ENCODE measurements around the gene RERE. TPM values are rescaled to one million over a fixed set of nuclear protein-coding genes. Genes with fewer than 3 reads are reported as not detected.
A peak's percentile ranks its signal among the peaks of the same experiment; 100 is the strongest.
"Not testable (repeated sequence)": the region's sequence is repeated elsewhere in the genome, so short reads cannot be mapped to it uniquely, and the experiment has no call there.

The RERE gene
- total RNA-seq, 1 experiment from 2014 or later: 9.8 TPM

- no peak for DNase-seq (ENCODE audit: low read depth)
- in situ Hi-C loops (cut with HindIII; ENCODE audit: low pct_unique_long_range_greater_than_20kb, low sequenced_read_pairs): no loop called here
Measured at GRCh38 chr1:8813991-8814390, 3.4 kb downstream of the RERE start.

DNA sequence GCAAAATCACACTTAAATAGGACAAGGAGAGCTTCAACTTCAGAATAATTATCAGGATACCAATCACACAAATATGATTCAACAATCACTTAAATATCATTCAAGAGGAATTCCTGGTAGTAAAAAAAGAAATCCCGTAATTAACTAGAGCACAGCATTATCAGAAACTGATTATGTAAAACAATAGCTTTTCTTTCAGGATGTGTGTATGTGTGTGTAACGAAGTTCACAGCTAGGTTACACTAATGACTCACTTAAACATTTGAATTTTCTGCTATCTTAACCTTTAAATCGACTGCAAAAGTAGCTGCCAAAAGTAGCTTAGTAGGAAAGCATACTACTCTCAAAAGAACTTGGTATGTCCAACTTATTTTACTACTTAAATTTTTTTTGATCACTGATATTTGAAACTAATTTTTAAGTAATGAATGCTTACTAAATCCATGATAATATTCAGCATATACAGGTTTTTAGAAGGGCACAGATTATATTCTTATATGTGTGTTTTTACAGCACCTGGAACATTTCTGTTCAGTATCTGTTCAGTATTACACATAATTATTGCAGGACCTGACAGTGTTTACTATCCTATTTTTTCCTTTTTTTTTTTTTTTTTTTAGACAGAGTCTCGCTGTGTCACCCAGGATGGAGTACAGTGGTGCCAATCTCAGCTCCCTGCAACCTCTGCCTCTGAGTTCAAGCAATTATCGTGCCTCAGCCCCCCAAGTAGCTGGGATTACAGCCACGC lies 4.2 kb downstream of the RERE start:
- in situ Hi-C loops (cut with HindIII; ENCODE audit: low pct_unique_long_range_greater_than_20kb, low sequenced_read_pairs): no loop called here
- no peak for DNase-seq (ENCODE audit: low read depth)

DNA sequence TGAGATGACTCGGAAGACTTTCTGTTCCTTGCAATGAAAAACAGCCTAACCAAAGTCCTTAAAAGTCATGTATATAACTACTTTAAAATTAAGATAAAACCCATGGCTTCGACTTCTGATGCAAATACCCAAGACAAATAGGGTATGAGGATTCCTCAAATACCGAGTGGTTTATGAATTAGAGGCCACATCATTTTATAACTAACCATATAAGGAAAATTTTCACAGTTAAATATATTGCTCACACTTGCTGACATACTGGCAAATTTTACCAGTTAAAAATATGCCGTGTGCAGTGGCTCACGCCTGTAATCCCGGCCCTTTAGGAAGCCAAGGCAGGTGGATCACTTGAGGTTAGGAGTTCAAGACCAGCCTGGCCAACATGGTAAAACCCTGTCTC lies 5.4 kb downstream of the RERE start:
- DNase-seq (ENCODE audit: low read depth): no peak
- in situ Hi-C loops (cut with HindIII; ENCODE audit: low pct_unique_long_range_greater_than_20kb, low sequenced_read_pairs): no loop called here

DNA sequence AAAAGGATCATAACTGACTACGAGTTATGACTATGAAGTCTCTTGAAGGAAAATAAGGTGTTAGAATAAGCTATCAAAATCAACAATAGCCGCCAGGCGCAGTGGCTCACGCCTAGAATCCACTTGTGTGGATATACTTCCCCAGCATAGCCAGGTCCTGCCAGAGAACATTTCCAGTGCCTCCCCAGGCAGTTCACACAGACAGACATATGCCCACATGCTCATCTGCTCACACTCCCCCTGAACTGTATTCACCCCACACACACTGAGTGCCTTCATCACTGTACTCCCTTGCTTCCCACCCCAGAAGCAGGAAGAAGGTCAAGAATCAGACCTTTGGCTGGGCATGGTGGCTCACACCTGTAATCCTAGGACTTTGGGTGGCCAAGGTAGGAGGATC lies 6.5 kb downstream of the RERE start:
- in situ Hi-C loops (cut with HindIII; ENCODE audit: low pct_unique_long_range_greater_than_20kb, low sequenced_read_pairs): no loop called here
- DNase-seq (ENCODE audit: low read depth): no peak

DNA sequence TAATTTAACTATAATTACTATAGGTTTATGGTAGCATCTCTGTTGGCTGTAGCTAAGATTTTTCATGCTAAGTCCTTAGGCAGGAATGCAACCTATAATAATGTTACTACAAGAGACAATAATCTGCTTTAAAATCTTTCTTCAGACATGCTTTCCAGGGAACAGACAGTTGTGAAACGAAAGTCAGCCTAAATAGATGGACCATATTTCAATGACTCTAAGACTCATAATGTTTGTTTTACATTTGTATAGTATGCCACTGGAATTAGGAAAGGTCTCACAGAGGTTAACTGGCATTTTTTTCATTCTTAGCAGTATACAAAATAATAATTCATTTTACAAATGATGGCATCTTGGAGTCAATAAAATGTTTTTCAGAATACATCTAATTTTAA lies 8.1 kb downstream of the RERE start:
- no peak for DNase-seq (ENCODE audit: low read depth)
- in situ Hi-C loops (cut with HindIII; ENCODE audit: low pct_unique_long_range_greater_than_20kb, low sequenced_read_pairs): no loop called here

DNA sequence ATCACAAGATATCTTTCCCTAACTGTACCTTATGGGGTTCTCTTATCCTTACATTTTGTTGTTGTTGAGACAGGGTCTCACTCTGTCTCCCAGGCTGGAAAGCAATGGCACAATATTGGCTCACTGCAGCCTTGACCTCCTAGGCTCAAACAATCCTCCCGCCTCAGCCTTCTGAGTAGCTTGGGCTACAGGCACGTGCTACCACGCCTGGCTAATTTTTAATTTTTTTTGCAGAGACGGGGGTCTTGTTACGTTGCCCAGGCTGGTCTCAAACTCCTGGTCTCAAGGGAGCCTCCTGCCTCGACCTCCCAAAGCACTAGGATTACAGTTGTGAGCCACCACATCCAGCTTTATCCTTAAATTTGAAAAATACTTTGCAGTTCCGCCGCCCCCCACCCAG lies 10.4 kb downstream of the RERE start:
- in situ Hi-C loops (cut with HindIII; ENCODE audit: low pct_unique_long_range_greater_than_20kb, low sequenced_read_pairs): no loop called here
- no peak for DNase-seq (ENCODE audit: low read depth)

DNA sequence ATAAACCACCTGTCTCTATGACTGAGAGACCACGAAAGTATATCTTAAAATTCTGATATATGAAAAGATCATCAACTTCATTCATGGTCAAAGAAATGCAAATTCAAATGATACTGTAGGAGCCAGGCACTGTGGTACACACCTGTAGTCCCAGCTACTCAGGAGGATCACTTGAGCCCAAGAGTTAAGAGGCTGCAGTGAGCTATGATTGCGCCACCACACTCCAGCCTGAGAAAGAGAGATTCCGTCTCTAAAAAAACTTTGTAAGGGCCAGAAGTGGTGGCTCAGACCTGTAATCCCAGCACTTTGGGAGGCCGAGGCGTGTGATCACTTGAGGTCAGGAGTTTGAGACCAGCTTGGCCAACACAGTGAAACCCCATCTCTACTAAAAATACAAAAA lies 17.0 kb downstream of the RERE start:
- DNase-seq (ENCODE audit: low read depth): no peak
- in situ Hi-C loops (cut with HindIII; ENCODE audit: low pct_unique_long_range_greater_than_20kb, low sequenced_read_pairs): no loop called here

GRCh38 chr1:8797216-8797615 lies 20.2 kb downstream of the RERE start:
- in situ Hi-C loops (cut with HindIII; ENCODE audit: low pct_unique_long_range_greater_than_20kb, low sequenced_read_pairs): no loop called here
- peak; percentile 52 for DNase-seq (ENCODE audit: low read depth)

GRCh38 chr1:8796812-8797211 lies 20.6 kb downstream of the RERE start:
- in situ Hi-C loops (cut with HindIII; ENCODE audit: low pct_unique_long_range_greater_than_20kb, low sequenced_read_pairs): no loop called here
- DNase-seq (ENCODE audit: low read depth): no peak

DNA sequence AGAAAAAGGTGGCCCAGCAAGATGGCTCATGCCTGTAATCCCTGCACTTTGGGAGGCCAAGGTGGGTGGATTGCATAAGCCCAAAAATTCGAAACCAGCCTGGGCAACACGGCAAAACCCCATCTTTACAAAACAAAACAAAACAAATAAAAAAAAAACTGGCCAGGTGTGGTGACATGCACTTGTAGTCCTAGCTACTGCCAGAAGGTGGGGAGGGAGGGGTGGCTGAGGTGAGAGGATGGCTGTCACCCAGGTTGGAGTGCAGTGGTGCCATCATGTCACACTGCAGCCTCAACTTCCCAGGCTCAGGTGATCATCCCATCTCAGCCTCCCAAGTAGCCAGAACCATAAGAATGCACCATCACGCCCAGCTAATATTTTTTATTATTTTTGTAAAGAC lies 22.8 kb downstream of the RERE start:
- in situ Hi-C loops (cut with HindIII; ENCODE audit: low pct_unique_long_range_greater_than_20kb, low sequenced_read_pairs): no loop called here

DNA sequence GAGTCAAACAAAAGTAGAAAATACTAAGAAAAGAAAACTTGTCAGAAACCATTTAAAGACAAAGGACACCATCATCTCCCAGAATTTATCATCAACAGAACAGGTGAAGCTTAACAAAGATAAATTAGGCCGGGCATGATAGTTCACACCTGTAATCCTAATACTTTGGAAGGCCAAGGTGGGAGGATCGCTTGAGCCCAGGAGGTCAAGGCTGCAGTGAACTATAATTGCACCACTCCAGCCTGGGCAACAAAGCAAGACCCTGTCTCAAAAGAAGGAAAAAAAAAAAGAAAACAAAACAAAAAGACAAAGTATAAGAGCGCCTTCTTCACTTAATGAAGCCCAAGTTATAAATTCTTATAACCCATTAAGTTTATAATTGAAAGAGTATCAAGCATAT lies 25.6 kb downstream of the RERE start:
- no peak for DNase-seq (ENCODE audit: low read depth)
- in situ Hi-C loops (cut with HindIII; ENCODE audit: low pct_unique_long_range_greater_than_20kb, low sequenced_read_pairs): no loop called here

More for the DNA sequence above, 22.8 kb downstream of the RERE start:
- DNase-seq (ENCODE audit: low read depth): no peak

- DNase-seq (ENCODE audit: low read depth): no peak
- in situ Hi-C loops (cut with HindIII; ENCODE audit: low pct_unique_long_range_greater_than_20kb, low sequenced_read_pairs): no loop called here
Measured at GRCh38 chr1:8790987-8791386, 26.5 kb downstream of the RERE start.

GRCh38 chr1:8790478-8790877 lies 27.0 kb downstream of the RERE start:
- in situ Hi-C loops (cut with HindIII; ENCODE audit: low pct_unique_long_range_greater_than_20kb, low sequenced_read_pairs): no loop called here
- no peak for DNase-seq (ENCODE audit: low read depth)

DNA sequence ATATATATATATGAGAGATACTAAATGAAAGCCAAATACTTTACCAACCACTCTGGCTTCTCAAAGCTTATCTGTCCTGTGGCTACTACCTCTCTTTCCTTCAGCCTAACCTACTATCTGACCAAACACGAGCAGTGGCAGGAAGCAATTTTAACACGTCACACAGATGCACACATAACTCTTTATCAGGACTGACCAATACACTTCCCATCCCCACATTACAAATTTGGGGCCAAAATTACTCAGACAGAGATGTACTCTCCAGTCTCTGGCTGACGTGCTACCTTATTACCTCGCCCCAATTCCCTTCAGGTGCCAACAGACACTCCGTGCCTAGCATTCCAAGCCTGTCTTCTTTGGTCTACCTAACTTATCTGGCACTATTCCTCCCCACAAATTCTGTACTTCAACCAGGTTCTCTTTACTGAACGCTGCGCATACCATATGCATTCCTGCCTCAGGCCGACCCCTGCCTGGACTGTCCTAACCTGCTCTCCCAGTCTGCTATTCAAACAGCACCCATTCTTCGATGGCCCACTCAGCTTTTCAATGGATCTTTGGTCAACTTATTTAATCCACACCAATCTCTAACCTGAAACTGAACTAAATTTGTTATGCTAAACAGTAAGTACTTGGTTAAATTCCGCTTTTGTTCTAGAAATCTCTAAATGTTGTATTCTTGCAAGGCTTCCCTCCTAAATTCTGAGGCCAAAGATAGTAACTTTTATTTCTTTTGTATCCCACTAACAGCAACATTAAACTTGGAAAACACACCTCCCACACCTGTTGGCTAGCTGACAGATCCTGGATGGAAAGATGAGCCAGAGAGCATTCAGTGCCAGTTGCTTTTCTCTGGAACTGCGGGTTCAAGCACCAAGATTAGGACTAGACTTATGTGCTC lies 27.9 kb downstream of the RERE start:
- no peak for DNase-seq (ENCODE audit: low read depth)
- in situ Hi-C loops (cut with HindIII; ENCODE audit: low pct_unique_long_range_greater_than_20kb, low sequenced_read_pairs): no loop called here

DNA sequence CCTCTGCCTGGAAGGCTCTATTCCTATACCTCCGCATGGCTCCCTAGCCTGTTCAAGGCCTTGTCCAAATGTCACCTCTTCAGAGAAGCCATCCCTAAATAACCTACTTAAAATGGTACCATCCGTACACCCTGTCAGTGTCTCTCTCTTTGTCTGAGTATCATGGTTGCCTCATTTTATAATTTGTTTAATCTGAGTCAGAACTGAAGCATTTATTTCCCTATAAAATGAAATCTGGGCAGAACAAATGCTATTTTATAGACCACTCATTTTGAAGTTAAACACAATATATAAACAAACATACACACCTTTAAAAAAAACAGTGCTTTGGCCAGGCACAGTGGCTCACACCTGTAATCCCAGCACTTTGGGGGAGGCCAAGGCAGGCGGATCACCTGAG lies 30.2 kb downstream of the RERE start:
- no peak for DNase-seq (ENCODE audit: low read depth)
- in situ Hi-C loops (cut with HindIII; ENCODE audit: low pct_unique_long_range_greater_than_20kb, low sequenced_read_pairs): no loop called here

DNA sequence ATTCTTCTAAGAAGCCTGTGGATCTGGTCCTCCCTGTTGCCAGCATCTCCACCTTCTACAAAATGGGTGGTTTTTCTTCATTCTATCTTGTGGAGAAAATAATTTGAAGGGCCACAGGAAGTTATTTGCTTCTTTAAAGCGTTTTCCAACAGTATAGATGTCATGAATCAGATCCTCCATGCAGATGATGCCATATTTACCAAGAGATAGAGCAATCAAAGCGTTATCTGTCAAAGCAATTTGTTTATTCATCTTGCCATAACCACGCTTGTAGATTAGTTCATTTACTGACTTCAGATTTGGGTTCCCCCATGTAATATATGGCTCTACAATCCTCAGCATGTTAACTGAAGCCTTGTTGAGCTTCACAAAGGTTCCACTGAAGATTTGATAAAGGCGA lies 31.2 kb downstream of the RERE start:
- DNase-seq (ENCODE audit: low read depth); in situ Hi-C loops (cut with HindIII; ENCODE audit: low pct_unique_long_range_greater_than_20kb, low sequenced_read_pairs): not testable (repeated sequence)

DNA sequence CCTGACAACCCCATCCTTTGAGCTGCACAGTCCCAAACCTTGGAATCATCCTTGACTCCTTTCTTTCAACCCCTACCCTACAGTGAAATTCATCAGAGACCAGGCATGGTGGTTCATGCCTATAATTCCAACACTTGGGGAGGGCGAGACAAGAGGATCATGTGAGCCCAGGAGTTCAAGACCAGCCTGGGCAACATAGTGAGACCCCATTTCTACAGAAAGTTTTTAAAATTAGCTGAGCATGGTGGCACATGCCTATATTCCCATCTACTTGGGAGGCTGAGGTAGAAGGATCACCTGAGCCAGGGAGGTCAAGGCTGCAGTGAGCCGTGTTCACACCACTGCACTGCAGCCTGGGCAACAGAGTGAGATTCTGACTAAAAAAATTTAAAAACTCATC lies 34.5 kb downstream of the RERE start:
- in situ Hi-C loops (cut with HindIII; ENCODE audit: low pct_unique_long_range_greater_than_20kb, low sequenced_read_pairs): no loop called here
- DNase-seq (ENCODE audit: low read depth): no peak

GRCh38 chr1:8782001-8782620 lies 35.3 kb downstream of the RERE start:
- no peak for DNase-seq (ENCODE audit: low read depth)
- in situ Hi-C loops (cut with HindIII; ENCODE audit: low pct_unique_long_range_greater_than_20kb, low sequenced_read_pairs): no loop called here

DNA sequence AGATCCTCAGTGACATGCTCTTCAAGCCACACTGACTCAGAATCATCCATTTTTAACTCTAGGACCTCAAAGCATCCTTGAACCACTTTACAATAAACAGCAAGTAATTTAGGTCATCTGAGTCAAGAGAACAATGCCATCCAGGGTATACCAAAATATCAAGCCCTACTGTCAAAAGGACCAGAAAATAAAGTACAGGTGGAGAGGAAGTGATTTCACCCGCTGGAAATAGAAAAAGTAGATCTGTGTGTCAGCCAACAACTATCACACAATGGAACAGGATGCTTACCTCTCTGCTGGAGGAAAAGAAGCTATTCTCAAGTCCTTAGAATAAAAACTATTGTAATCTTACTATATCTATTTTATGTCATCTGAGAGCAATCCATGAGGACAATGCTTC lies 37.0 kb downstream of the RERE start:
- in situ Hi-C loops (cut with HindIII; ENCODE audit: low pct_unique_long_range_greater_than_20kb, low sequenced_read_pairs): no loop called here

More for the DNA sequence above, 37.0 kb downstream of the RERE start:
- DNase-seq (ENCODE audit: low read depth): no peak

Data from Caki2 (cell line).